Panc1 (cell line): Measurements from ENCODE around the gene FBXO40. TPM values are rescaled to one million over a fixed set of nuclear protein-coding genes. Genes with fewer than 3 reads are reported as not detected.

Experiments used
- ATAC-seq: fragments of 200-7000 bp; cut with Tn5 transposase; 2 replicates; pipeline ENCODE4 v1.9.1; 2020; ENCODE audit warnings: mild to moderate bottlenecking, moderate library complexity
- Bru-seq: library from RNA; stranded (reverse); fragments of 400-500 nt; gene quantifications from one replicate; lab custom pipeline; 2021; lab: Mats Ljungman, UMichigan
- BruChase-seq, 2 experiments: library from RNA; stranded (reverse); fragments of 400-500 nt; gene quantifications; one replicate each; lab custom pipeline; 2021; lab: Mats Ljungman, UMichigan
- BruUV-seq: library from RNA; stranded (reverse); fragments of 400-500 nt; replicated peaks from 2 replicates; lab custom pipeline; 2021; lab: Mats Ljungman, UMichigan
- CTCF ChIA-PET: fragments of 300-600 bp; sonication (Branson Sonifier 250); formaldehyde crosslinking; loops from one replicate; lab custom pipeline; 2022; ENCODE audit warnings: antibody characterized with exemption; lab: Charles Lee
- POLR2A ChIA-PET: fragments of 300-600 bp; sonication (Branson Sonifier 250); formaldehyde crosslinking; loops from one replicate; lab custom pipeline; 2022; ENCODE audit warnings: antibody characterized with exemption; lab: Charles Lee
- DNase-seq: peaks from one replicate; pipeline ENCODE4 v3.0.0-alpha.2; 2010; ENCODE audit warnings: low read depth, low spot score
- H3K27ac ChIP-seq: 2 replicates; pipeline ENCODE4 v1.5.1; 2011; ENCODE audit warnings: mild to moderate bottlenecking, low read length, inconsistent platforms
- H3K27me3 ChIP-seq: fragments of 200-500 bp; sonication (Bioruptor generic); 2 replicates; pipeline ENCODE4 v1.6.0; 2014; ENCODE audit warnings: low read length, inconsistent platforms; ENCODE audit not compliant: control insufficient read depth, insufficient read depth
- H3K36me3 ChIP-seq: fragments of 200-500 bp; sonication (Bioruptor generic); 2 replicates; pipeline ENCODE4 v1.5.1; 2014; ENCODE audit warnings: inconsistent platforms, mild to moderate bottlenecking, low read length, moderate library complexity; ENCODE audit not compliant: control insufficient read depth, insufficient read depth
- H3K4me1 ChIP-seq: 2 replicates; pipeline ENCODE4 v1.5.1; 2011; ENCODE audit warnings: inconsistent platforms, mild to moderate bottlenecking, low read length, moderate library complexity; ENCODE audit not compliant: control insufficient read depth, insufficient read depth
- H3K4me3 ChIP-seq, 2 experiments: 2 replicates each; pipeline ENCODE4 v1.5.1; 2011 to 2012; ENCODE audit warnings: low read depth in 2 of 2, low read length in 2 of 2, mild to moderate bottlenecking in 2 of 2, inconsistent platforms in 1 of 2, moderate library complexity in 1 of 2
- H3K9me3 ChIP-seq: fragments of 200-500 bp; sonication (Bioruptor generic); 2 replicates; pipeline ENCODE4 v1.5.1; 2014; ENCODE audit warnings: low read depth, mild to moderate bottlenecking, inconsistent platforms, low read length, moderate library complexity; ENCODE audit not compliant: control insufficient read depth, insufficient read depth
- POLR2AphosphoS5 ChIP-seq: IDR thresholded peaks from 2 replicates; pipeline ENCODE4 v1.6.1; 2012; ENCODE audit warnings: mild to moderate bottlenecking, low read depth, low read length, moderate library complexity
- REST ChIP-seq, 2 experiments: IDR thresholded peaks; 2 replicates each; pipeline ENCODE4 v1.6.1; 2011 to 2012; ENCODE audit warnings: low read depth in 2 of 2, control low read depth in 1 of 2, low read length in 1 of 2, mild to moderate bottlenecking in 1 of 2, moderate library complexity in 1 of 2; ENCODE audit not compliant: insufficient read depth in 1 of 2
- in situ Hi-C: cut with HindIII; loops from 2 replicates; pipeline ENCODE4 v1.10.0; 2016; ENCODE audit warnings: low sequenced_read_pairs, low pct_unique_long_range_greater_than_20kb
- intact Hi-C: fragments of 100-400 bp; cut with micrococcal nuclease; formaldehyde crosslinking; loops from one replicate; pipeline ENCODE4 v1.10.0; 2022; ENCODE audit not compliant: unreplicated experiment
- long read RNA-seq: library from polyadenylated mRNA; unstranded; transcript quantifications from one replicate; pipeline ENCODE4 v2.0.0, GENCODE V29; 2021; ENCODE audit not compliant: unreplicated experiment
- polyA plus RNA-seq: library from polyadenylated mRNA; unstranded; fragments of >200 nt; gene quantifications from one replicate; pipeline ENCODE4 v1.2.1, GENCODE V29; 2012; ENCODE audit warnings: missing spikeins; ENCODE audit not compliant: insufficient read length
- total RNA-seq: library from RNA; stranded (reverse); gene quantifications from one replicate; pipeline ENCODE4 v1.2.1, GENCODE V29; 2021; ENCODE audit not compliant: unreplicated experiment

FBXO40 gene
- total RNA-seq, result not detected
- not detected for polyA plus RNA-seq
- Bru-seq, nascent RNA, result not detected
- not detected for BruChase-seq, experiment 1, labeled RNA remaining after a 2-hour chase
- BruChase-seq, experiment 2, labeled RNA remaining after a 6-hour chase, result not detected
- long read RNA-seq, result 0 reads

- ChIA-PET POLR2A (interaction anchor here (0.7 kb wide), 1 partner anchor 686 kb away, joined by 6 read pairs; no protein-coding TSS in a partner anchor), CTCF (no interaction called here)
- Histone ChIP-seq H3K9me3 (no peaks in the 10 kb centered on the region), H3K4me3 (no peak within 1 kb of the TSS), H3K4me1 (no peaks in the 10 kb centered on the region), H3K27ac (no peak within 1 kb of the TSS), H3K27me3 (peaks cover 12% of the 10 kb centered on the region), H3K36me3 (no peaks in the 10 kb centered on the region)
- in situ Hi-C loops (no loop called here), intact Hi-C loops (no loop called here)
- no peak for TF ChIP-seq REST (IDR thresholded peaks at IDR 0.05; ENCODE audit: insufficient read depth in 1 of 2, low read depth in 2 of 2, low read length in 1 of 2)
- DNase-seq (no peak), ATAC-seq (no peak)
- no TSS peak for BruUV-seq
Observed at GRCh38 chr3:121592856-121593702, at the start of gene FBXO40. FBXO40 (plus strand) TSS chr3:121593379; CDS start chr3:121620576, 27,197 bp downstream.

- ATAC-seq, result peak; percentile 41
- H3K27ac ChIP-seq, result peak overlapping the region; percentile 90
- peaks cover 5% of the 10 kb centered on the region for H3K36me3 ChIP-seq
- TF ChIP-seq REST (IDR thresholded peaks at IDR 0.05; ENCODE audit: insufficient read depth in 1 of 2, low read depth in 2 of 2, low read length in 1 of 2), result no peak
- TF ChIP-seq POLR2AphosphoS5, result no peak
- H3K4me1 ChIP-seq, result peaks cover 4% of the 10 kb centered on the region; the same call in 1 of the 2 replicates
- in situ Hi-C loops (no loop called here), intact Hi-C loops (loop anchor here (5.0 to 10.0 kb wide), 6 partner anchors 202 to 820 kb away; partner anchors contain the start of gene GOLGB1)
- no TSS peak for BruUV-seq
- no peak for DNase-seq
- H3K9me3 ChIP-seq, result no peaks in the 10 kb centered on the region
- ChIA-PET CTCF (no interaction called here), POLR2A (no interaction called here)
- H3K27me3 ChIP-seq, result no peaks in the 10 kb centered on the region
- H3K4me3 ChIP-seq, result peak overlapping the region; percentile 71 to 72
Observed at GRCh38 chr3:121545049-121545573, 48.1 kb upstream of the FBXO40 start.
